ENCODE measurements around the gene HOXC10.

The HOXC10 gene

GRCh38 chr12:54037360-54038283 lies 52.7 kb downstream of the HOXC10 start:
- no peak overlapping the region for H3K4me3 ChIP-seq (ENCODE audit: low read depth, low read length)
- DNase-seq (ENCODE audit: low read depth, low spot score), result no peak
- in situ Hi-C loops (cut with HindIII; ENCODE audit: low sequenced_read_pairs), result no loop called here
- TF ChIP-seq CTCF (IDR thresholded peaks at IDR 0.05; ENCODE audit: low read depth, low read length), result no peak

GRCh38 chr12:54038284-54038870 lies 53.4 kb downstream of the HOXC10 start:
- DNase-seq (ENCODE audit: low read depth, low spot score), result no peak
- H3K4me3 ChIP-seq (ENCODE audit: low read depth, low read length), result peak overlapping the region; percentile 8
- TF ChIP-seq CTCF (IDR thresholded peaks at IDR 0.05; ENCODE audit: low read depth, low read length), result no peak
- in situ Hi-C loops (cut with HindIII; ENCODE audit: low sequenced_read_pairs), result no loop called here

- peak overlapping the region; percentile 3 for H3K4me3 ChIP-seq (ENCODE audit: low read depth, low read length)
- no peak for TF ChIP-seq CTCF (IDR thresholded peaks at IDR 0.05; ENCODE audit: low read depth, low read length)
- in situ Hi-C loops (cut with HindIII; ENCODE audit: low sequenced_read_pairs), result no loop called here
- no peak for DNase-seq (ENCODE audit: low read depth, low spot score)
These were observed 54.0 kb downstream of the HOXC10 start for GRCh38 chr12:54038871-54039414.

- peak overlapping the region; percentile 3 for H3K4me3 ChIP-seq (ENCODE audit: low read depth, low read length)
- in situ Hi-C loops (cut with HindIII; ENCODE audit: low sequenced_read_pairs), result no loop called here
- no peak for TF ChIP-seq CTCF (IDR thresholded peaks at IDR 0.05; ENCODE audit: low read depth, low read length)
- DNase-seq (ENCODE audit: low read depth, low spot score), result peak; percentile 52
These were observed 54.6 kb downstream of the HOXC10 start for GRCh38 chr12:54039417-54040147.
